ENCODE data around the gene ATP5ME.
A peak's percentile ranks its signal among the peaks of the same experiment; 100 is the strongest.
"Not testable (repeated sequence)": the region's sequence is repeated elsewhere in the genome, so short reads cannot be mapped to it uniquely, and the experiment has no call there.

Gene ATP5ME, protein sequence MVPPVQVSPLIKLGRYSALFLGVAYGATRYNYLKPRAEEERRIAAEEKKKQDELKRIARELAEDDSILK

GRCh38 chr4:674172-675035 lies at the start of gene ATP5ME, which contains the start of gene MYL5:
ATP5ME (minus strand) TSS chr4:674276; CDS start chr4:674247, 29 bp downstream.
MYL5 (plus strand) TSS chr4:674542; CDS start chr4:678027, 3,485 bp downstream.
- DNase-seq: peak; percentile 96

GRCh38 chr4:722851-723360 lies 48.8 kb upstream of the ATP5ME start:
- no peak for DNase-seq

GRCh38 chr4:722169-722725 lies 48.2 kb upstream of the ATP5ME start:
- DNase-seq: no peak

GRCh38 chr4:721261-722168 lies 47.4 kb upstream of the ATP5ME start:
- no peak for DNase-seq

DNA sequence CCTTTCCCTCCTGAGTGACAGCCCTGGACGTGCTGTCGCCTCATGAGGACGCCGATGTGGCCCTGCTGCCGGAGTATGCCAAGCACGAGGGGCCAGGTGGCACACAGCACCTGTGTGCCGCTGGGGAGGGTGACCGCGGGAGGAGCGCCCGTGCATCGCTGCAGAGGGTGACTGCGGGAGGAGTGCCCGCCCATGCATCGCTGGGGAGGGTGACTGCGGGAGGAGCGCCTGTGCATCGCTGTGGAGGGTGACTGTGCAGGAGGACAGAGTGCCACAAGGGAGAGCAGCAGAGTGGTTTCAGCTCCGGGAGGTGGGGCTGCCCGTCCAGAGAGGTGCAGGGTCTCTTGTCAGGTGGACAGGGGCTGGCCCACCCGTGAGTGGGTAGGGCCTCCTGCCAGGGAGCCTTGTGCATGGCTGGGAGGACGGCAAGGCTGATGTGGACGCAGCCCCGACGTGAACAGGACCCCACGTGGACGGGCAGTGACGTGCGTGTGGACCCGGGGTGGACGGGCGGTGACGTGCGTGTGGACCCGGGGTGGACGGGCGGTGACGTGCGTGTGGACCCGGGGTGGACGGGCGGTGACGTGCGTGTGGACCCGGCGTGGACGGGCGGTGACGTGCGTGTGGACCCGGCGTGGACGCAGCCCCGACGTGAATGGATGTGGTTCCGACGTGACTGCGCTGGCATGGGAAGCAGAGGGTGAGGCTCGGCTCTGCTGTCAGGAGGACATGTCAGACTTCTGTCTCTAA lies 46.2 kb upstream of the ATP5ME start:
- no peak for DNase-seq

DNA sequence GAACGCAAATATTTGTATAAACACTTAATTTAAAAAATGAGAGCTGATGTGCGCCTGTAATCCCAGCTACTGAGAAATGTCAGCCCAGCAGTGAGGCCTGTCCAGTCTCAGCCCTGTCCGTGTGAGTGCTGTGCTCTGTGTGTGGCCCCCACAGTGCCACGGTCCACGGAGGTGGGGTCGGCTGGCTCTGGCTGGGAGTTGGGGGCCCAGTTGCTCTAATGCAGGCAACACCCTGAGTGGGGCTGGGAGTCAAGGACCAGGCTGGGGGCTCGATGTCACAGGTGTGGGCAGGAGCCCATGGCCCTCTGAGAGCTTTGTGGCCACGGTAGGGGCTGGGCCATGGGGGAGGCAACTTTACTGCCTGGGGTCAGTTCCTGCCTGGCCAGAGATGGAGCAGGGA lies 44.4 kb upstream of the ATP5ME start:
- DNase-seq: no peak

- no peak for DNase-seq
Observed at GRCh38 chr4:717601-718320, 43.7 kb upstream of the ATP5ME start.

GRCh38 chr4:714087-714486 lies 40.0 kb upstream of the ATP5ME start:
- DNase-seq: no peak

- no peak for DNase-seq
Observed at GRCh38 chr4:712916-713632, 39.0 kb upstream of the ATP5ME start.

DNA sequence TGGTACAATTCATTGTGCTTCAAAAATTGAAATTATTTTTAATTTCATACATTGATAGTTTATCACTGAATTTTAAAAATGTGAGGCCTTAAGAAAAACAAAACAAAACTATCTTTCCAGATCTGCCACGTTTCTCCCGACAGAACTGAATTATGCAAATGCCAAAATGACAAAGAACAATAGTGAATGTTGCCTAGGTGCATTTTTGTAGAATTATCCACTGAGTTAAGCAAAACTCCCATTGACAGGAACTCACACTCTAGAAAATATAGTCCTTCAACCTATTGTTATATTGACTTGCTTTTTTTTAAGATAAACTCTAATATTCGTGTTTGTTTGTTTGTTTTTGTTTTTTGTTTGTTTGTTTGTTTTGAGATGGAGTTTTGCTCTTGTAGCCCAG lies 38.0 kb upstream of the ATP5ME start:
- no peak for DNase-seq

DNA sequence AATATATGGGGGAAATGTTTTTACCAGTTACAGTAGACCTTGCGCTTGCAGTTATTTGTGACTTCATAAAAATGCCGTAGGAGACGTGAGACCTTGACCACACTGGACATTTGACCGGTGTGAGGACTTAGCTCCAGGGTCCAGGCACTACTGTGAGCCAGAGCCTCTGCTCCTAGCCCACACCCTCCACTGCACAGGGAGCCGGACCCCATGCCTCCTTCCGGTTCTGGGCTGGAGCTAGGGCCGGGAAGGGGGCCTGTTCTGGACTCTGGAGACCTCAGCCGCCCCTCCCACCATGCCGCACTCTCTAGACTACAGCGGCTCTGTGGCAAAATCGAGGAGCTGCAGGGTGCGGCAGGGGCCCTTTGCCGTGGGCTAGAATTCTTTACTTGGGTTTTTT lies 36.8 kb upstream of the ATP5ME start:
- DNase-seq: no peak

- DNase-seq: no peak
Observed at GRCh38 chr4:710116-710515, 36.0 kb upstream of the ATP5ME start.

DNA sequence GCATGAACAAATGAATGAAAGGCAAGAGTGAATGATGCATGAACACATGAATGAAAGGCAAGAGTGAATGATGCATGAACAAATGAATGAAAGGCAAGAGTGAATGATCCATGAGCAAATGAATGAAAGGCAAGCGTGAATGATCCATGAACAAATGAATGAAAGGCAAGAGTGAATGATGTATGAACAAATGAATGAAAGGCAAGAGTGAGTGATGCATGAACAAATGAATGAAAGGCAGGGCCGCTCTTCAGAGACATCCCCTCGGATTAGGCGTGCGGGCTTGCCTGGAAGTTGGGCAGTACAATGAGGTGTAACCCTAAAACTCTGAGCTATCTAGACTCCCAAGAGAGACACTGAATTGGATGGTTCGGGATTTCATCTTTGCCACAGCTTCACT lies 35.3 kb upstream of the ATP5ME start:
- no peak for DNase-seq

GRCh38 chr4:708631-708933 lies 34.5 kb upstream of the ATP5ME start:
- DNase-seq: no peak

DNA sequence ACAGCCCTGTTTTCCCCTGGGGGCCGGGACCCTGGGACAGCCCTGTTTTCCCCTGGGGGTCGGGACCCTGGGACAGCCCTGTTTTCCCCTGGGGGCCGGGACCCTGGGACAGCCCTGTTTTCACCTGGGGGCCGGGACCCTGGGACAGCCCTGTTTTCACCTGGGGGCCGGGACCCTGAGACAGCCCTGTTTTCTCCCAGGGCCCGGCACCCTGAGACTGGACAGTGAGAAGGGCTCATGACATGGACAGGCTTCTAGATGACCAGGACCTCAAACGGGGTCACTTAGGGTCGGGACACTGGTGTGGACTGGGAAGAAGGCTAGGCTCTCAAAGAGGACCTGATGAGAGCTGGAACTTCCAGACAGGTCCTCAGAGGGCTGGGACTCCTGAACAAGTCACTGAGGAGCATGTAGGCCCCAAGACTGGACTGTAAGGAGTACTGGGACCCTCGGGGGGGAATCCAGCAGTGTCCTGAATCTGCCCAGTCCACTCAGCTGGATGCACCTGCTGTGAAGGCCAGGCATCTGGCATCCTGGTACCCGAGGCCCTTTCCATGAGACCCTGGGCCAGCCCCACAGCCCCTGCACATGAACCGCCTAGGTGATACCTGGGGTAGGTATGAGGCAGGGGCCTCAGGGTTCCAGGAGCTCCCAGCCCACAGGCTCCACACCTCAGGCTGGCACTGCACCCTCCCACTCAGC lies 34.0 kb upstream of the ATP5ME start:
- DNase-seq: no peak

- DNase-seq: no peak
Observed at GRCh38 chr4:706834-707598, 32.9 kb upstream of the ATP5ME start.

- not testable (repeated sequence) for DNase-seq
Observed at GRCh38 chr4:706083-706633, 32.1 kb upstream of the ATP5ME start.

DNA sequence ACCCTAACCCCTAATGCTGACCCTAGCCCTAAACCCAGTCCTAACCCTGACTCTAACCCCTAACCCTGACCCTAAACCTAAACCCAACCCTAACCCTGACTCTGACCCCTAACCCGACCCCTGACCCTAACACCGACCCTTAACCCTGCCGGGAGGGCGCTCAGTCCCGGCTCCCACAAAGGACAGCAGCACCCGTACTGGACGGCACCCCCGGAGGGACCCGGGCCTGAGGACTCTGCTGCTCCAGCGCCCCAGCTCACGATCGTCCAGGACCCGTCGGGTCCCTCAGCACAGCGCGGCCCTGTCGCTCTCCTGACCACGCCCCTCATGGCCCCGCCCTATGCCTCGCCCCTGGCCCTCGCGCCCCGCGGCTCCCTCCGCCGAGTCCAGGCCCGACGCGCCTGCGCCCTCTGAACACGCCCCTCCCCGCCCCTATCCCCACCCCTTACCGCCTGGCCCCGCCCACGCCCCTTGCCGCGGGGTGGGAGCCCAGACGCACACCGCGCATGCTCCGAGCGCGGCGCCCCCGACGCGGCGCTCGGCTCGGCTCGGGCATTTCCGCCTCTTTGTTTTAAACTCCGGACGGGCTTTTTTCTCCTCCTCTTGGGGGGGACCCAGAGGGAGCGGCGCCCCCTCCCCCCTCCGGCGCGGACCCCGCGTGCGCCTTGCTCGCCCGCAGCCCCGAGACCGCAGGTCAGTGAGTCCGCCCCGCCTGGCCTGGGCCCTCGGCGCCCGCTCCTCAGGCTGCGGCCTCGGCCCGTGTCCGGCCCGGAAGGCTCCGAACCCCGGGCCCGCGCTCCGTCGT lies 31.4 kb upstream of the ATP5ME start, which contains the start of gene PCGF3:
TSS of gene PCGF3 (plus strand) at position 555 of the 805 bp plus-strand sequence. CDS start 27,849 bp downstream, outside the sequence.
- DNase-seq: peak; percentile 92

Data from CD4-positive, alpha-beta T cell treated with Interleukin-4 for 4 hours (primary cell).